OCI-LY1 (cell line): Measurements from ENCODE around the gene R3HCC1L.
"Not testable (repeated sequence)": the region's sequence is repeated elsewhere in the genome, so short reads cannot be mapped to it uniquely, and the experiment has no call there.

ENCODE experiments used
- H2AFZ ChIP-seq: fragments of 200-600 bp; sonication (generic), shearing (Covaris generic); 2 replicates; pipeline ENCODE4 v1.6.0; 2014; ENCODE audit warnings: antibody characterized with exemption, mild to moderate bottlenecking, low read length
- H3F3A ChIP-seq: fragments of 200-600 bp; sonication (generic), shearing (Covaris generic); 2 replicates; pipeline ENCODE4 v1.6.0; 2014; ENCODE audit warnings: mild to moderate bottlenecking, antibody characterized with exemption, low read length, moderate library complexity; ENCODE audit not compliant: insufficient read depth
- H3K27ac ChIP-seq: fragments of 200-600 bp; sonication (generic); 2 replicates; pipeline ENCODE4 v1.5.1; 2014; ENCODE audit warnings: low read length, mixed run types, mild to moderate bottlenecking, low read depth; ENCODE audit not compliant: poor library complexity, severe bottlenecking
- H3K27me3 ChIP-seq: fragments of 200-600 bp; sonication (generic); 2 replicates; pipeline ENCODE4 v1.6.0; 2014; ENCODE audit warnings: antibody characterized with exemption, mild to moderate bottlenecking, low read length, moderate library complexity; ENCODE audit not compliant: insufficient read depth
- H3K36me3 ChIP-seq: fragments of 200-600 bp; sonication (generic); 2 replicates; pipeline ENCODE4 v1.6.1; 2014; ENCODE audit warnings: mild to moderate bottlenecking, antibody characterized with exemption, low read length, moderate library complexity, mixed read lengths; ENCODE audit not compliant: insufficient read depth
- H3K4me1 ChIP-seq: fragments of 200-600 bp; sonication (generic); 2 replicates; pipeline ENCODE4 v1.5.1; 2014; ENCODE audit warnings: mild to moderate bottlenecking, low read length, moderate library complexity; ENCODE audit not compliant: insufficient read depth, severe bottlenecking
- H3K4me2 ChIP-seq: fragments of 200-600 bp; sonication (generic), shearing (Covaris generic); 2 replicates; pipeline ENCODE4 v1.6.1; 2014; ENCODE audit warnings: low read length
- H3K4me3 ChIP-seq: fragments of 200-600 bp; sonication (generic); 2 replicates; pipeline ENCODE4 v1.5.1; 2014; ENCODE audit warnings: low read length, low read depth, mild to moderate bottlenecking, mixed read lengths; ENCODE audit not compliant: poor library complexity, severe bottlenecking
- H3K79me2 ChIP-seq: fragments of 200-600 bp; shearing (Covaris generic); 2 replicates; pipeline ENCODE4 v1.6.1; 2016; ENCODE audit warnings: mixed run types, low read length, mixed read lengths; ENCODE audit not compliant: insufficient read depth
- H3K9ac ChIP-seq: fragments of 200-600 bp; sonication (generic), shearing (Covaris generic); 2 replicates; pipeline ENCODE4 v1.6.1; 2014; ENCODE audit warnings: mild to moderate bottlenecking, low read length, mixed read lengths
- H3K9me2 ChIP-seq: fragments of 200-600 bp; sonication (generic), shearing (Covaris generic); 2 replicates; pipeline ENCODE4 v1.6.1; 2014; ENCODE audit warnings: low read depth, mild to moderate bottlenecking, low read length, mixed read lengths
- H3K9me3 ChIP-seq: fragments of 200-600 bp; shearing (Covaris generic); 2 replicates; pipeline ENCODE4 v1.6.1; 2014; ENCODE audit warnings: low read length, mixed read lengths
- H4K20me1 ChIP-seq: fragments of 200-600 bp; sonication (generic), shearing (Covaris generic); 2 replicates; pipeline ENCODE4 v1.6.0; 2016; ENCODE audit warnings: mild to moderate bottlenecking, low read length; ENCODE audit not compliant: insufficient read depth
- EZH2 ChIP-seq: fragments of 200-600 bp; sonication (generic), shearing (Covaris generic); IDR thresholded peaks from 2 replicates; pipeline ENCODE4 v1.8.0; 2017; ENCODE audit warnings: borderline replicate concordance, mixed run types, mild to moderate bottlenecking, antibody characterized with exemption, low read length, moderate library complexity, mixed read lengths
- TF ChIP-seq, protein P1 (sequence below): fragments of 200-600 bp; sonication (generic), shearing (Covaris generic); IDR thresholded peaks from 2 replicates; pipeline ENCODE4 v1.5.1; 2017; ENCODE audit warnings: mild to moderate bottlenecking, antibody characterized with exemption, low read length, moderate library complexity, mixed read lengths

Gene R3HCC1L

GRCh38 chr10:98224996-98225395 lies 90.5 kb downstream of the R3HCC1L start:
- Histone ChIP-seq H3K4me2 (no peak overlapping the region), H3K27ac (no peak overlapping the region), H3K4me1 (no peaks in the 10 kb centered on the region), H3F3A (no peaks in the 10 kb centered on the region), H3K9me2 (no peaks in the 10 kb centered on the region), H4K20me1 (no peaks in the 10 kb centered on the region), H3K9me3 (no peaks in the 10 kb centered on the region), H3K79me2 (no peaks in the 10 kb centered on the region; the same call in 1 of the 2 replicates), H3K4me3 (no peak overlapping the region), H3K36me3 (peaks cover 12% of the 10 kb centered on the region; the same call in 1 of the 2 replicates), H3K9ac (no peak overlapping the region), H3K27me3 (no peaks in the 10 kb centered on the region), H2AFZ (no peak overlapping the region)
- no peak for TF ChIP-seq EZH2
- TF ChIP-seq, protein P1, sequence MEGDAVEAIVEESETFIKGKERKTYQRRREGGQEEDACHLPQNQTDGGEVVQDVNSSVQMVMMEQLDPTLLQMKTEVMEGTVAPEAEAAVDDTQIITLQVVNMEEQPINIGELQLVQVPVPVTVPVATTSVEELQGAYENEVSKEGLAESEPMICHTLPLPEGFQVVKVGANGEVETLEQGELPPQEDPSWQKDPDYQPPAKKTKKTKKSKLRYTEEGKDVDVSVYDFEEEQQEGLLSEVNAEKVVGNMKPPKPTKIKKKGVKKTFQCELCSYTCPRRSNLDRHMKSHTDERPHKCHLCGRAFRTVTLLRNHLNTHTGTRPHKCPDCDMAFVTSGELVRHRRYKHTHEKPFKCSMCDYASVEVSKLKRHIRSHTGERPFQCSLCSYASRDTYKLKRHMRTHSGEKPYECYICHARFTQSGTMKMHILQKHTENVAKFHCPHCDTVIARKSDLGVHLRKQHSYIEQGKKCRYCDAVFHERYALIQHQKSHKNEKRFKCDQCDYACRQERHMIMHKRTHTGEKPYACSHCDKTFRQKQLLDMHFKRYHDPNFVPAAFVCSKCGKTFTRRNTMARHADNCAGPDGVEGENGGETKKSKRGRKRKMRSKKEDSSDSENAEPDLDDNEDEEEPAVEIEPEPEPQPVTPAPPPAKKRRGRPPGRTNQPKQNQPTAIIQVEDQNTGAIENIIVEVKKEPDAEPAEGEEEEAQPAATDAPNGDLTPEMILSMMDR: no peak

GRCh38 chr10:98226508-98227144 lies 92.2 kb downstream of the R3HCC1L start:
- no peaks in the 10 kb centered on the region for H3K9me2 ChIP-seq
- no peak overlapping the region for H3K9ac ChIP-seq
- TF ChIP-seq EZH2: no peak
- TF ChIP-seq, protein P1: no peak
- H3K4me3 ChIP-seq: no peak overlapping the region
- H3K4me1 ChIP-seq: no peaks in the 10 kb centered on the region
- no peaks in the 10 kb centered on the region for H4K20me1 ChIP-seq
- H3K4me2 ChIP-seq: no peak overlapping the region
- H3K79me2 ChIP-seq: no peaks in the 10 kb centered on the region
- H3F3A ChIP-seq: no peaks in the 10 kb centered on the region
- no peaks in the 10 kb centered on the region for H3K9me3 ChIP-seq
- peaks cover 16% of the 10 kb centered on the region; the same call in 1 of the 2 replicates for H3K36me3 ChIP-seq
- H2AFZ ChIP-seq: no peak overlapping the region
- H3K27ac ChIP-seq: no peak overlapping the region
- H3K27me3 ChIP-seq: no peaks in the 10 kb centered on the region

DNA sequence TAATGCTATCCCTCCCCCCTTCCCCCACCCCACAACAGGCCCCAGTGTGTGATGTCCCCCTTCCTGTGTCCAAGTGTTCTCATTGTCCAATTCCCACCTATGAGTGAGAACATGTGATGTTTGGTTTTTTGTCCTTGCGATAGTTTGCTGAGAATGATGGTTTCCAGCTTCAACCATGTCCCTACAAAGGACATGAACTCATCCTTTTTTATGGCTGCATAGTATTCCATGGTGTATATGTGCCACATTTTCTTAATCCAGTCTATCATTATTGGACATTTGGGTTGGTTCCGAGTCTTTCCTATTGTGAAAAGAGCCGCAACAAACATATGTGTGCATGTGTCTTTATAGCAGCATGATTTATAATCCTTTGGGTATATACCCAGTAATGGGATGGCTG lies 93.3 kb downstream of the R3HCC1L start:
- not testable (repeated sequence) for H3K27ac ChIP-seq, H3K9me2 ChIP-seq, H3K27me3 ChIP-seq, H3K79me2 ChIP-seq, H2AFZ ChIP-seq, H3K9ac ChIP-seq, H3F3A ChIP-seq, H3K4me1 ChIP-seq, H3K4me2 ChIP-seq, H3K4me3 ChIP-seq, H4K20me1 ChIP-seq, H3K9me3 ChIP-seq
- peaks cover 19% of the 10 kb centered on the region; the same call in 1 of the 2 replicates for H3K36me3 ChIP-seq

- H3K27ac ChIP-seq, H3K4me1 ChIP-seq, H3K79me2 ChIP-seq, H3K9me2 ChIP-seq, H3K9me3 ChIP-seq, H3K9ac ChIP-seq, H2AFZ ChIP-seq, H3F3A ChIP-seq, H4K20me1 ChIP-seq, H3K27me3 ChIP-seq, H3K4me3 ChIP-seq, H3K4me2 ChIP-seq: not testable (repeated sequence)
- peaks cover 19% of the 10 kb centered on the region; the same call in 1 of the 2 replicates for H3K36me3 ChIP-seq
These were observed 93.8 kb downstream of the R3HCC1L start for GRCh38 chr10:98228266-98228665.
